NCI-H748 (cell line): Measurements from ENCODE around the gene OOSP2.

ENCODE experiments used
- DNase-seq: peaks from one replicate; lab custom pipeline; 2025; ENCODE audit not compliant: unreplicated experiment; lab: John Stamatoyannopoulos, UW

The OOSP2 gene

GRCh38 chr11:60078745-60079144 is 38.5 kb downstream of the OOSP2 start:
- no peak for DNase-seq

DNA sequence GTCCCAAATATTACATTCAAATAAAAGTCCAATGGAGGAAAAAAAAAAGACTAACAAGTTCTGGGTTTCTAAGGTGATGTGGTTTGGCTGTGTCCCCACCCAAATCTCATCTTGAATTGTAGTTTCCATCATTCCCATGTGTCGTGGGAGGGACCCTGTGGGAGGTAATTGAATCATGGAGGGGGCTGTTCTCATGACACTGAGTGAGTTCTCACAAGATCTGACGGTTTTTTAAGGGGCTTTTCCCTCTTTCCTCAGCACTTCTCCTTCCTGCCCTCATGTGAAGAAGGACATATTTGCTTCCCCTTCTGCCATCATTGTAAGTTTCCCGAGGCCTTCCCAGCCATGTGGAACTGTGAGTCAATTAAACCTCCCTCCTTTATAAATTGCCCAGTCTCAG is 40.3 kb downstream of the OOSP2 start:
- no peak for DNase-seq

GRCh38 chr11:60084631-60085273 is 44.5 kb downstream of the OOSP2 start:
- no peak for DNase-seq

GRCh38 chr11:60085909-60086308 is 45.7 kb downstream of the OOSP2 start:
- DNase-seq, result no peak

GRCh38 chr11:60087239-60087638 is 47.0 kb downstream of the OOSP2 start:
- no peak for DNase-seq

DNA sequence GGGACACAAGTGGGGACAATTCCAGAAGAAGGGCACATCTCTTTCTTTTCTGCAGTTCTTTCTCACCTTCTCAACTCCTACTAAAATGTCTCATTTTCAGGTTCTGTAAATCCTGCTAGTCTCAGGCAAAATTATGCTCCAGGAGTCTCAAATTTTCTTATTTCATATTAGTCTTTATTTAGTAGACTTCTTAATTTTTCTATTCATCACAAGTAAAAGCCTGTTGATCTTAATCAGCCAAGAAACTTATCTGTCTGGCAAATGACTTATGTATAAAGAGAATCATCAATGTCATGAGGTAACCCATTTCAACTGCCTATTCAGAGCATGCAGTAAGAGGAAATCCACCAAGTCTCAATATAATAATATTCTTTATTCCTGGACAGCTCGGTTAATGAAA is 48.2 kb downstream of the OOSP2 start, which contains the start of gene MS4A2:
Gene MS4A2, plus strand, starts transcription at position 301 of the 400 bp plus-strand sequence. CDS start 102 bp downstream, outside the sequence.
- no peak for DNase-seq

GRCh38 chr11:60095477-60096120 is 55.4 kb downstream of the OOSP2 start:
- no peak for DNase-seq

- DNase-seq, result no peak
These were observed 57.0 kb downstream of the OOSP2 start for GRCh38 chr11:60097189-60097588.
